CD4-positive, alpha-beta T cell treated with Interleukin-2 at 100 ng/mL for 4 hours (primary cell): Measurements from ENCODE around the gene CCDC159.

Experiments used
- DNase-seq: peaks from one replicate; pipeline ENCODE4 v3.0.0-alpha.2; 2020; ENCODE audit warnings: low spot score

Gene CCDC159

GRCh38 chr19:11390933-11391680, 44.8 kb downstream of the CCDC159 start:
- no peak for DNase-seq

- DNase-seq: no peak
Measured at GRCh38 chr19:11397089-11397610, 50.8 kb downstream of the CCDC159 start.

- DNase-seq: no peak
Measured at GRCh38 chr19:11399667-11400066, 53.3 kb downstream of the CCDC159 start.

- DNase-seq: no peak
Measured at GRCh38 chr19:11400798-11401197, 54.5 kb downstream of the CCDC159 start.

GRCh38 chr19:11401808-11402543, 55.7 kb downstream of the CCDC159 start:
- DNase-seq: no peak
